D341Med (cell line): ENCODE measurements around the gene FMOD.
"Not testable (repeated sequence)": the region's sequence is repeated elsewhere in the genome, so short reads cannot be mapped to it uniquely, and the experiment has no call there.

Experiments used
- DNase-seq: peaks from one replicate; pipeline ENCODE4 v3.0.0; 2012; ENCODE audit warnings: low spot score

Gene FMOD

DNA sequence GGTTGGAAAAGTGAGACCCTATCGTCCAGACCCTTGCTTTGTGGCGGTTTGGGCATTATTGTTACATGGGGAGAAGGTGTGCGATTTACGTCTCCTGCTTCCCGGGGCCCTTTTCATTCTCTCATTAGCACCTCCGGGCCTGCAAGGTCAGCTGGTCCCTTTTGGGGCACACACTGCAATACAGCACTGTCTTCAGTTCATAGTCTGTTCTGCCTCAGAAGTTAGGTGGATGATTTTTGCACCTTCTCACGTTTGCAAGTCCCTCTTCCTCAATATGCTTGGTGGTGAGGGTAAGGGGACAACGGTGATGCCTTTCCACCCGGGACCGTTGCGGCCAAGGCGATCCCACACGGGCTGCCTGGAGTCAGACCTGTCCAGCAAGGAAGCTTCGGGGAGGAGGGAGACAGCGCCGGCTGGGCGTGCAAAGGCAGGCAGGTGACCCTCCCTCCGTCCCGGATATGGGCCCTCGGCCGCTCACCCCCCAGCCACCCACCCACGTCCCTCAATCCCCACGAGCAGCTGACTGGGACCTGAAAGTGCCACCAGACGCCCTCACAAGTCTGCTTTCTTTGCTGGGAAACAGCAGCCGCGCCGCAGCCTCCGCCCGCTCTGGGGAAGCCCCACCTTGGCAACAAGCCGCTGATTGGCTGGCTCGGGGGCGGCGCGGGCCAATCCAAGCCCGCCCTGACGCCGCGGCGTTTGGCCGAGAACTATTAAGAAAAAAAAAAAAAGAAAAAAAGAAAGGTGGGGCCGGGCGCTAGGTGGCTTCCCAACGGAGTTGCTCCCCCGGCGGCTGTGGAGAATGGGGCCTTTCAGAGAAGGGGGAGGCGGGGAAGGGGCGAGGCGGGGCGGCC is 23.9 kb downstream of the FMOD start:
- DNase-seq: peak; percentile 99

GRCh38 chr1:203325418-203326091 is 25.4 kb downstream of the FMOD start:
- DNase-seq: peak; percentile 95

DNA sequence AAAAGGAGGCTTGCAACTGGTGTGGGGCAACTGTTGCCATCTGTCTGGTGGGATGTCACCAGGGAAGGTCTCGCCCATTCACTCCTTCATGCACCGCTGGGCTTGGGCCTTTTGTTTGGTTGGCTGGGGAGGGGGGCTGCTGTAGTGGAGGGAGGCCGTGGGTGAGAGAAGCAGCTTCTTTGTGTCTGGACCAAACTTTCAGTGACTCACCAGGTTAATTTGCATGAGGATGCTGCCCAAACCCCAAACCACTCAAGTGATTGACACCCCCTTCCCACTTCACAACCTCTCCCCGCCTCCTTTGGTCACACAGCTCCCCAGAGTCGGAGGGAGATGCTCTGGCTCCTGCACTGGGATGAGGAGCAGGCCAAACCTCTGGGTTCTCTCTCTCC is 25.9 kb downstream of the FMOD start:
- DNase-seq: peak; percentile 45

DNA sequence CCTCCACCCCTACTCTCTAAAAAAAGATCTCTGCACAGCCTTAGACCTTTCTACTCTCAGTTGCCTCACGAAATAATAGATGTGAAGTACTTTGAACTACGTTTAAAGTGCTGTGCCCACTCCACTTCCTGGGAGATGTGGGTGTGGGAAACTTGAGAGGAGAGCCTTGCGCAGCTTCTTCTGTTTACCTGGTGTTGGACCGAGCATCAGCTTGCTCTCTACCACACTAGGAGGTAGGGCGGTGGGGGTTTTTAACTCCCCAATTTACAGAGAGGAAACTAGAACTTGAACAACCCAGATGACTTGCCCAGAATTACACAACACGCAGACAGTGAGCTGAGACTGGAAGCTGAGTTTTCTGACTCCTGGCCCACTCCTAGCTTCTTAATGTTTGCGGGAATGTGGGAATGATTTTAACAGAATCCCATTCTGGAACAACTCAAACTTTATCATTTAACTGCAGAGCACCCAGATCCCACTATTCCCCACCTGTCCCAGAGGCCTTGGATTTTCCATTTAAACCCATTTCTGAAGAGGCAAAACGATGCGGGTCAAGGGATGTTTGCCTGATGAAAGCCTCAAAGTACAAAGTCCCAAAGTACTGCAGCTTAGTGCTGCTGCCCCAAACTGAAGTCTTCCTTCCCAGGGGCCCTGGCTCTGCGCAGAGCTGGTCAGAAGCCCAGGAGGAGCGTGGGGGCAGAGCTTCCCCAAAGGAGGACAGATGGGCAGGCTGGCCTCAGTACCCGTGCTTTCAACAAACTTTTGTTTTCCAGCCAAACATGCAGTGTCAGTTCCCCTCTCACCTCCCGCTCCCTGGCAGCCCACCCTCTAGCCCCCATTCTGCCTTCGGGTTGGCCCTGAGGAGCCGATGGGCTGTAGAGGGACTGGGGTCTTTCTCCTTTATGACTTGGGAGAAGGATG is 26.6 kb downstream of the FMOD start:
- DNase-seq: no peak

DNA sequence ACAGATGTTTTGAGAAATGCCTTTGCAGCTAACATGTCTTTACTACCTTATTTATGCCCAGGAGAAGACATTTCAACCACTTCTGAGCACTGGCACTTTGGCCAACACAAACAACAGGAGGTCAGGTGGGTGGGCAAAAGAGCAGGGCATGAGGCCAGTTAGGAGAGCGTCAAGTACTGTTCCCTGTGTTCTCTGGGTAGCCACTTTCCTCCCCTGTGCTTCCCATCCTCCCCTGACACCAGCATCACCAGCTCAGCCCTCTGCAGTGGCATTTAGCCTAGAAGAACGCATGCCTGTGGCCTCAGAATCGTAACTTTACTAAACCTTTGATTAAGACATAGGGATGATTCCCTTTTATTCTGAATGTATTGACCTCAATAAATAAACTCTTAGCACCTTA is 27.3 kb downstream of the FMOD start:
- DNase-seq: no peak

DNA sequence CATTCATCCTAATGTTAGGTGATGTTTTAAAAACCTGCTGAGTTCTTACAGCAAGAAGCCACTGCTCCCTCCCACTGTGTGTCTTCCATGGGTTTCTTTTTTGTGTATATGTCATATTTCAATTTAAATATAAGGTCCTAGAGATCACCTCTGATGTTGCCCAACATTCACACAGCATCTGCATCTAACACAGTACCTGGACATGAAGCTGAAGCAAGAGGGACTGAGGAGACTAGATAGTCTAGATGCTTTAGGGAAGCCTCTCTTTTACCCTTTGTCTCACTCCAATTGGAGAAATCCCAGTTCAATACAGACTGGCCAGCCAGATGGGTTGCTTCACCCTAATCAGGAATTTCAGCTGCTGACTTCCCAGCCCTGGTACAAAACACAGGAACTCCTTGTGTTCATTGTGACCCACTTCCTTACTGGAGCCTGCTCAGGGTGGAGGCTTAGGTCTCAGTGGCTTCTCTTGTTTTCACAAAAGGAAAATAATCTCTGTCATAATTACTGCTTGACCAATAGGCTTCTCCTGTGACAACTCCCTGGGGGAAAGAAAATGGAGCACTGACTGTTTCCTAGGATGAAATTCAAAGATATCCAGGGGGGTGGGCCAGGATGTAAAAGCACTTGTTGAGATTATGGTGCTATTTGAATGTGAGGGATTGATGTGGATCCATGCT is 28.3 kb downstream of the FMOD start:
- no peak for DNase-seq

GRCh38 chr1:203321273-203322052 is 29.5 kb downstream of the FMOD start:
- no peak for DNase-seq

DNA sequence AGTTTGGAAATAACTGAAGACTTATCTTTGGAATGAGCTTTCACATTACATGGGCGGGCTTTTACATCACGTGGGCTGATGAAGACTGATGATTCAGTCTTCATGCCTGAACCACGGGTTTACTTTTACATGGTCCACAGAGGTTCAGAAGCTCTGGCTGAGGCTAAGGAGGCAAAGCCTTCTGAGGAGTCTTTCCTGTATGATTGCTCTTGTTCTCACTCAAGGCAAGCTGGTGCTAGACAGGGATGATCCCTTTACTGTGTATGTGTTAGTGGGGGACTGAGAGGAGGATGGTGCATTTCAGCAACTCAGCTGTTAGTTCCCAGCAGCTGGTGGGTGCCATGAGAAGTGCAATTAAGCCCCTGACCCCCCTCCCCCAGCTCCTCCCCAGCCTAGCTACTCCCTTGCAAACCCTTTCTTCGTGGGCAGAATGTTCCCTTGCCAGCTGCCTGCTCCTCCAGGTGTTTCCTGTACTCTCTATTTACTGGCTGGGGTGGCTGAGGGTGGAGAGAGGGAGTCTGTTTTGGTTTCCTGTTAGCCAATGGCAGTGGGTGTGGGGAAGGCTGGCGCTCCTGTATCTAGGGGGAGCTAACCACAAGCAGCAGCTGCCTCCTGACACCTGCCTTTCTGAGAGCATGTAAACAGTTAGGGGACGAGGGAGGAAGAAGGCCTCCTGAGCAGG is 30.2 kb downstream of the FMOD start:
- DNase-seq: peak; percentile 51

DNA sequence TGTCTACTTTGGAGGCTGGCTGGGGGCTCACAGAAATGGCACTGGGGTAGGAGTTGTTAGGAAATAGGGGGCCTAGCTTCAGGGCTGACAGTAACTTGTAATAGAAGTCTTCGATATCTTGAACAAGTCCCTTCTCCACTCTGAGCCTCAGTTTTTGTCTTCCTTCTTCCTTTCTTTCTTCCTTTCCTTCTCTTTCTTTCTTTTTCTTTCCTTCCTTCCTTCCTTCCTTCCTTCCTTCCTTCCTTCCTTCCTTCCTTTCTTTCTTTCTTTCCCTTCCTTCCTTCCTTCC is 32.7 kb downstream of the FMOD start:
- no peak for DNase-seq

DNA sequence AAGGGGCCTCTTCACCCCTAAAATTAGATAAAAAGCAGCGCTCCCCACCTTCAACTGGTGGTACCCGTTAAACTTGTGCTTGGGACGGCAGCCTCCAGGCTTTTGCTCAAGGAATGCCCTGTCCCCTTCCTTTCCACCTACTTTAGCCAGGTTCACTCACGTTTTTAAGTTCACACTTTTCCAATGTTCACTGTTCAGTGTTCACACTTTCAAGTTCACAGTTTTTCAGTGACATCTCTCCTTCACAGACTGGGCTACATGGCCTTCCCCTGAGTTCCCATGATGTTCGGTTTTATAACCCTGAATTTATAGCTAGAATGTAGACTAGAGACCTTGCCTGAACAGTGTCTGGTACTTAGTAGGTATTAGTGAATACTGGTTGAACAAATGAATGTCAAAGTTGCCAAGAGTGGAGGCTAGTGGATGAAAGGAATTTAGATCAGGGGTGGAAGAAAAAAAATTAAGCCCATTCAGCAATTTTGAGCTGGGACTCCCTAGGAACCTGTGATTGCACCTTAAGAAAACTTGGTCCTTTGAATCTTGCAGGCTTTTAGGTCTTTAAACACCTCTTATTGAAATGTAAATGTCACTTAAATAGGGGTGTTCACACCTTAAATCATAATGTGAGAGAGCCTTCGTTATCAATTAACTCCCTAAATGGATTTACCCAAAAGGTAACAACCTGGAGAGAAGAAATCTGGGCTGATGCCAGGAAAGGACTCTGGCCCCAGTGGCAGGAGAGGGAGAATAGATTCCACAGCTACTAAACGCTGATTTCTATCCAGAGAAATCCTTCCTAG is 33.3 kb downstream of the FMOD start:
- DNase-seq: no peak

GRCh38 chr1:203316626-203317093 is 34.3 kb downstream of the FMOD start:
- no peak for DNase-seq

DNA sequence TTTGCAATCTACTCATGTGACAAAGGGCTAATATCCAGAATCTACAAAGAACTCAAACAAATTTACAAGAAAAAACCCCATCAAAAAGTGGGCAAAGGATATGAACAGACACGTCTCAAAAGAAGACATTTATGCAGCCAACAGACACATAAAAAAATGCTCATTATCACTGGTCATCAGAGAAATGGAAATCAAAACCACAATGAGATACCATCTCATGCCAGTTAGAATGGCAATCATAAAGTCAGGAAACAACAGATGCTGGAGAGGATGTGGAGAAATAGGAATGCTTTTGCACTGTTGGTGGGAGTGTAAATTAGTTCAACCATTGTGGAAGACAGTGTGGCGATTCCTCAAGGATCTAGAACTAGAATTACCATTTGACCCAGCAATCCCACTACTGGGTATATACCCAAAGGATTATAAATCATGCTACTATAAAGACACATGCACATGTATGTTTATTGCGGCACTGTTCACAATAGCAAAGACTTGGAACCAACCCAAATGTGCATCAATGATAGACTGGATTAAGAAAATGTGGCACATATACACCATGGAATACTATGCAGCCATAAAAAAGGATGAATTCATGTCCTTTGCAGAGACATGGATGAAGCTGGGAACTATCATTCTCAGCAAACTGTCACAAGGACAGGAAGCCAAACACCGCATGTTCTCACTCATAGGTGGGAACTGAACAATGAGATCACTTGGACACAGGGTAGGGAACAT is 36.7 kb downstream of the FMOD start:
- not testable (repeated sequence) for DNase-seq

DNA sequence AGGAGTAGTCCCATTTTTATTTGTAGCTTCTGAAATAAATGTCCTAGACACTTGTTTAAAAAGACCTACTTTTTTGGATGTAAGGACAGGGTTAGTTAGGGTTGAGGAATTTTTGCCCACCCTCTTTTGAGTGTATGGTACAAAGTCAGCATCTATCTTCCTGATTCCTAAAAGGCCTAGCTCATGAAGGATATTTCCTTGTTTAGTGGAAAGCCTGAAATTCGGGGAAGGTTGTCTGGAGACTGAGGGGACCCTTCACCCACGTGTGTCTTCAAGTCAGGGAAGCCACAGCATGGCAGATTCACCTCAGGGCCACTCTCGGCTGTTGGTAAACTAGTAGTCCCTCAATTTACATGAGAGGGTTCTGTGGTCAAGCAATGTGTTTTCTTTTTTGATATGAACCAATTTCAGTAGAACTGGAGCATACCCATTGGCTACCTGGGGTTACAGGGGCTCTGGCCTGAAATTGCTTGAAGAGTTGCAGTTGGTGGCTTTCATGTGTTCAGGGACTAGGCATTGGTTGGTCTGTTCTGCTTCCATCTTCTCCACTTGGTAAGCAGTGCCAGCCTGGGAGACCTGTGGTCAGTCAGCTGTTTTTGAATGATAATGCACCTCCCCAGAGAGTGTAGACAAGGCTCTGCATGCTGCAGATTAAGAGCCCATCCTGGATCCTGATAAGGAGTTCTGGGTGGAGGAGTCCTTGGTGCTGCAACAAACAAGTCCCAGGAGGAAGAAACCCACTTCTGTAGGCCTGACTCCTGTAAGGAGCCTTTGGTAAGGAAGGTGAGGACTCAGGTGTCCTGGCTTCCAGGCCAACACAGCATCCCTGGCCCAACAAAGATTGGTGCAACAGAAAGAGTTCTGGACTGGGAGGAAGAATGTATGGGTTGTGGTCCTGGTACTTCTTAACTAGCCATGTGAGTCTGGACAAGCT is 39.3 kb downstream of the FMOD start:
- no peak for DNase-seq

GRCh38 chr1:203308923-203309331 is 42.0 kb downstream of the FMOD start:
- DNase-seq: no peak

- no peak for DNase-seq
Observed at GRCh38 chr1:203308328-203308922, 42.5 kb downstream of the FMOD start.

- DNase-seq: no peak
Observed at GRCh38 chr1:203307641-203308126, 43.2 kb downstream of the FMOD start.

DNA sequence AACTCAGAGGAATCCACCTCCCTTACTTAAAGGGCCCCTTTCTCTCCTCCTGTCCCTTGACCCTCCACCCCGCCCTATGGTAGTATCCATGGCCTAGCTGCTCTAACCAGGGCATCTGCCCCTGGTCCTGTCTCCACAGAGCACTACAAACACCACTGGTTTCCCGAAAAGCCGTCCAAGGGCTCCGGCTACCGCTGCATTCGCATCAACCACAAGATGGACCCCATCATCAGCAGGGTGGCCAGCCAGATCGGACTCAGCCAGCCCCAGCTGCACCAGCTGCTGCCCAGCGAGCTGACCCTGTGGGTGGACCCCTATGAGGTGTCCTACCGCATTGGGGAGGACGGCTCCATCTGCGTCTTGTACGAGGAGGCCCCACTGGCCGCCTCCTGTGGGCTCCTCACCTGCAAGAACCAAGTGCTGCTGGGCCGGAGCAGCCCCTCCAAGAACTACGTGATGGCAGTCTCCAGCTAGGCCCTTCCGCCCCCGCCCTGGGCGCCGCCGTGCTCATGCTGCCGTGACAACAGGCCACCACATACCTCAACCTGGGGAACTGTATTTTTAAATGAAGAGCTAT is 43.9 kb downstream of the FMOD start:
- DNase-seq: no peak
